CD4-positive, alpha-beta T cell treated with Interleukin-2 at 100 ng/mL for 4 hours (primary cell): Measurements from ENCODE around the gene SCAMP4.

Experiments
- DNase-seq: peaks from one replicate; pipeline ENCODE4 v3.0.0-alpha.2; 2020; ENCODE audit warnings: low spot score

Gene SCAMP4

GRCh38 chr19:1905110-1905862 is at the start of gene SCAMP4, which contains the start of gene ADAT3:
TSS of gene SCAMP4 (plus strand) at chr19:1905399. CDS start at chr19:1915020, 9,621 bp downstream.
TSS of gene ADAT3 (plus strand) at chr19:1905399. CDS start at chr19:1912048, 6,649 bp downstream.
- peak; percentile 99 for DNase-seq

DNA sequence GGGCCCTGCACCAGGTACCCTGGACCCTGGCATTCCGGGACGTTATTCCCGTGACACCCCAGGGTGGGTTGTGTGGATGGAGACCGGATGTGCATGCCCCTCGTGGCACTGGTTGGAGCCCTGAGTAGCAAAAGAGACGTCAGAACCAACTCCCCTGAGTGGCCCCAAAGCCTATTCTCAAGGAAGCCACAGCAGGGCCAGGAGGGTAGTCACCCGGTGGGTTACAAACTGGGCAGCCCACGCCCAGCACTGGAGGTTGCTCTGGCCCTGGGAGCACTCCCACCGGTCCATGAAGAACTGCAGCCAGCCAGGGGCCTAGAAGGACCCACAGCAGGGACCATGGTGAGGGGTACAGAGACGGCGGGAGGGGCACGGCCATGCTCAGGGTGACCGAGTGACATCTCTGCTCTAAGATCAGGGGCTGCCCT is 49.4 kb upstream of the SCAMP4 start:
- DNase-seq: no peak

DNA sequence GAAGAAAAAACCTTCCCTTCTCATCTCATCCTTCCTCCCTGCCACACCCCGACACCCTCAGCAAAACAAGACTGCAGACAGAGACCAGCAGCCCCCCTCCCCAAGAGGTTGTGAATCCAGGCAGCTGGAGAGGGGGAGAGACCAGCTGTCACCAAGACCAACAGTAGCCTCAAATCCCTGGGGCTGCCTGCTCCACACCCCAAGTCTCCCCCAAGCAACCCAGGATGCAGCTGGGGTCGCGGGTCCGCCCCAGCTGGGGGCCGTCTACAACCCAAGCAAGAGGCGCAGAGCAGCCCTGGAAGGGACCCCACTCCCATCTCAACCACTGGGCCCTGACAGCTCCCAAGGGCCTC is 48.9 kb upstream of the SCAMP4 start:
- DNase-seq: no peak

DNA sequence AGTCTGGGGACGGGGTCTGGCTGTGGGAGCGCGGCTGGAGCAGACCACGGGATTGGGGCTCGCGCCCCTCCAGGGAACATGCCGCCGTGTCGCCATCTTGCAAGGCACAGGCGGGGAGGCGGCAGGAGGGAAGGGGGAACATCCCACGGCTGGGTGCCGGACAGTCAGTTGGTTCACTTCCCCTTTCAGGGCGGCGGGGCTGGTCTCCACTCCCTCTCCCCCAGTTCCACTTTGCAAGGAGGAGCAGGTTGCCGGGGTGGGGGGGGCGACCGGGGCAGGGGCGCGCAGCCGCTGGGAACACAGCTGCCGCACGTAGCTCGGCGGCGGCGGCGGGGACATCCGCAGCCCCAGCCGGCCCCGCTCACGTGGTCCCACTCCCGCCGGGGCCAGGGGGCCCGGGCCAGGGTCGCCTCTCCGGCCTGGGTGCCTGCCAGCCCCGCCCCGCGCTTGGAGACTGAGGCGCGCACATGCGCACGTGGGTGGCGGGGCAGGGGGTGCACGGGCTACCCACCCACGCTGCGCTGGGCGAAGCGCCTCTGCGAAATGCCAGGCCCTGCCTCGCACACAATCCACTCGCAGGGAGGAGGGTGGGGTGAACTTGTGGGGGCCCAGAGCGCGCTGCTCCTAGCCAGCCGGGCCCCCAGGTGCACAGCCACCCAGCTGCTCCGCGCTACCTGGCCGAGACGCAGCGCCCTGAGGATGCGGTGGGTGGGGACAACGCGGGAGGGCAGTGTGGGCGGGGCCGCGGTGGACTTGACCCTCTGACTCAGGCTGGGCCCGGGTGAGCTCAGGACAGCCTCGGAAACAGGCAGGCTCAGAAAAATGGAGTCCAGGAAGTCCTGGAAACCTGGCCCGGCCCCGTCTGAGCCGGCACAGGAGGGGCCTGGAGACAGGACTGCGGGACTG is 48.2 kb upstream of the SCAMP4 start:
- DNase-seq: no peak

GRCh38 chr19:1857648-1858326 is 47.4 kb upstream of the SCAMP4 start:
- DNase-seq: no peak

DNA sequence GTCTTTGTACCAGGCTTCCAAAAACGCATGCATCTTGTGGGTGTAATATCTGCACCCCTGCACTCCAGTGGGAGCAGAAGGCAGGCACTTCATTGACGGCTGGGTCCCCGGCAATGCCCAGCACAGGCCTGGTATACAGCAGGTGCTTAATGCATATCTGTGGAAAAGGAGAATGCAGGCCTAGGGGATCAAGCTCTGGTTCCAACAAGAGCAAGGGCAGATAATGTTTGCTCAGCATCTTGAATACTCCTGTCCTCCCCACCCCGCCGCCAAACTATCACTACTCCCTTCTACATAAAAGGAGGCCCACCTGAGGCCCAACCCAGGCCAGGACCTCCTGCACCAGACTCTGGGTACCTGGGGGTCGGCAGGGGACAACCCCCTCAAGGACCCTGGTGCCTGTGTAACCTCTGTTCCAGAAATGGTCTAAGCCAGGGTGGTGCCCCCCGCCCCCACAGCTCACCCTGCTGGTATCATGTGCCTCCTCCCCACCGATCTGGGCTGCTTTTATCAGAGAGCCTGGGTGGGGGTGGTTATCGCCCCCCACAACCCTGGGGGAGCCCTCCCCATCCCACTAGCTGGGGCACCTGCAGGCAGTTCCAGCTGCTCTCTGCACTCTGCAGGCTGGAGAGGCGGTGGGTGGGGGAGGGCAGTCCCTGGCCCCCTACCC is 46.7 kb upstream of the SCAMP4 start:
- no peak for DNase-seq

- no peak for DNase-seq
These were observed 45.8 kb upstream of the SCAMP4 start for GRCh38 chr19:1859331-1859781.

GRCh38 chr19:1860042-1860775 is 45.0 kb upstream of the SCAMP4 start:
- DNase-seq: peak; percentile 76

GRCh38 chr19:1860821-1861598 is 44.2 kb upstream of the SCAMP4 start:
- no peak for DNase-seq

DNA sequence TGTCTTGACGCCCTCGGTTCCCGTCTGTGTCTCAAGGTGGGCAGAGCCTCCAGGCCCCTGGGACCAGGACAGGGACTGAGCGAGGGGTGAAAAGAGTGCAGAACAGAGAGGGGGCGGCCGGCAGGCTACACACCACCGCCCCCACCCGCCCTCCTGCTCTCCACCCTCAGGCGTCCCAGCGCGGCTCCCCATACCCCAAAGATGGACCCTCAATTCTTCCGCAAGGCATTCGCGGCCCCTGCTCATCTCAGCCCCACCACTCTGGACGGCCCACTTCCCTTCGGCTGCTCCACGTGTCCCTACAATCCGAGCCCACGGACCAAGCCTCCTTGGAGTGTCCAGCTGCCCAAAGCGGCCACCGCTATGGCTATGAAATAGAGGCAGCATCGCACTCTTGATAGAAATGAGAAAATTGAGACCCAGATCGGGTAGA is 43.6 kb upstream of the SCAMP4 start:
- DNase-seq: no peak

GRCh38 chr19:1862068-1862423 is 43.2 kb upstream of the SCAMP4 start:
- DNase-seq: no peak

- DNase-seq: no peak
These were observed 42.5 kb upstream of the SCAMP4 start for GRCh38 chr19:1862424-1863327.

DNA sequence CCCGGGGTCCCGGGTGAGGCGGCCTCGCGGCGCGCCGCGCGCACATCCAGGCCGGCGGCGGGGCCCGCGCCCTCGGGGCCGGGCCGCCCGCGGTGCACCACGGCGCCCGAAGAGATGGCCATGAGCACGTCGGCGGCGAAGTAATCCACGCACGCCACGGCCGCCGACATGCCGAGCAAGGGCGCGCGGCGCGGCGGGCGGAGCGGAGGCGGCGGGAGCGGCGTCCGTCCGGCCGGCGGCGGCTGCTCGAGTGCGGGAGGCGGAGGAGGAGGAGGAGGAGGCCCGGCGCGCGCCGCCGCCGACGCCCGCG is 41.9 kb upstream of the SCAMP4 start, which contains the start of gene KLF16:
Gene KLF16, minus strand, starts transcription at position 252 of the 310 bp plus-strand sequence. Its CDS starts 82 bp downstream, at position 170.
- DNase-seq: no peak

DNA sequence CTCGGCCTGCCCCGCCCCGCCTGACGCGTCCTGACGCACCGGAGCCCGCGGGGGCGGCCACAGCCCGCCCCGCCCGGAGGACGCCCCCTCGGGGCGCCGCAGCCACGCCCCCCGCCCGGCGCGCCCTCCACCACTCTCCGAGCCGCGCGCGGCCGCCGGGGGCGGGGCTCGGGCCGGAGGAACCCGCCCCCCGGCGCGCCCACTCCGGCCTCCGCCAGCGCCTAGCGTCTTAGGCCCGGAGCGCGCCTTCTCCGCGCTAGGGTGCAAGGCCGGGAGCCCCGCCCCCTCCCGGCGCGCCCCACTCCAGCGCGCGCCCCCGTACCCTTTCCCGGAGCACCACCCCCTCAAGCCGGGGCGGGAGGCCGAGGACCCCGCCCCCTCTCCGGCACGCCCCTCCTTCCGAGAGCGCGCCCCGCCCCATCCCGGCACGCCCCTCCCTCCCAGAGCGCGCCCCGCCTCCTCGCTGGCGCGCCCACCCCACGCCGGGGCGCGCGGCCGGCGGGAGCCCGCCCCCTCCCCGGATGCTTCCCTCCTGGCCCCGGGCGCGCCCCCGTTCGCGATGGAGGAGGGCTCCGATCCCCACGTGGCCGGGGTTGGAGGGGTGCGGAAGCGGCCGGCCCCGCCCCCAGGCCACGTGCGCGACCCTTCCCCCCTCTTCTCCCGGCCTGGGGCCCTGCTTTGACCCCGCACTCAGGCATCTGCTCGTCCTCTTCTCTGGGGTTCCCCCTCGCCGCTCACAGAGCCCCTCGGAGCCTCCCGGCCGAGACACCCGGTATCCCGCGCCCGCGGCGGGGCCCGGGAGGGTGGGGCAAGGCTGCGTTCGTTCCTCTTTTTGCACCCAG is 41.3 kb upstream of the SCAMP4 start:
- DNase-seq: peak; percentile 91

- DNase-seq: peak; percentile 59
These were observed 40.6 kb upstream of the SCAMP4 start for GRCh38 chr19:1864480-1865171.

- DNase-seq: no peak
These were observed 39.8 kb upstream of the SCAMP4 start for GRCh38 chr19:1865172-1866010.
